H1 (cell line): ENCODE results near the gene DNAH10. TPM values are rescaled to one million over a fixed set of nuclear protein-coding genes. Genes with fewer than 3 reads are reported as not detected.

Experiments used
- CTCF ChIA-PET: fragments of 300-600 bp; sonication (Branson Sonifier 250); formaldehyde crosslinking; loops from one replicate; lab custom pipeline; 2021; ENCODE audit not compliant: partially characterized antibody; lab: Charles Lee
- POLR2A ChIA-PET: fragments of 300-600 bp; sonication (Branson Sonifier 250); formaldehyde crosslinking; loops from one replicate; lab custom pipeline; 2021; ENCODE audit warnings: inconsistent platforms; ENCODE audit not compliant: partially characterized antibody; lab: Charles Lee
- DNase-seq, 2 experiments: peaks; one replicate each; pipeline versions ENCODE4 v3.0.0 to v3.0.0-alpha.2; 2010 to 2022; ENCODE audit warnings: low spot score in 2 of 2, low read depth in 1 of 2, mixed read lengths in 1 of 2
- FAIRE-seq: peaks from 2 replicates; lab custom pipeline; 2011; peaks lifted over from hg19 to GRCh38; lab: Jason Lieb, UNC
- H2AFZ ChIP-seq: 2 replicates; pipeline ENCODE4 v1.8.1; 2012; ENCODE audit warnings: low read length, inconsistent platforms
- H2AK5ac ChIP-seq: 2 replicates; pipeline ENCODE4 v1.6.1; 2013; ENCODE audit warnings: low read depth, low read length
- H2BK120ac ChIP-seq: replicated peaks from 2 replicates; pipeline ENCODE3; 2013; ENCODE audit warnings: low read depth, low read length, inconsistent platforms
- H2BK12ac ChIP-seq: 2 replicates; pipeline ENCODE4 v1.6.1; 2013; ENCODE audit warnings: low read depth, low read length
- H2BK15ac ChIP-seq: 2 replicates; pipeline ENCODE4 v1.6.1; 2013; ENCODE audit warnings: low read length
- H2BK20ac ChIP-seq: 2 replicates; pipeline ENCODE4 v1.6.1; 2013; ENCODE audit warnings: low read length
- H2BK5ac ChIP-seq: 2 replicates; pipeline ENCODE4 v1.6.1; 2013; ENCODE audit warnings: low read depth, low read length
- H3K14ac ChIP-seq: 2 replicates; pipeline ENCODE4 v1.6.1; 2013; ENCODE audit warnings: inconsistent platforms; ENCODE audit not compliant: insufficient read length
- H3K18ac ChIP-seq: 2 replicates; pipeline ENCODE4 v1.6.1; 2013; ENCODE audit warnings: low read length; ENCODE audit errors: extremely low read depth
- H3K23ac ChIP-seq: 2 replicates; pipeline ENCODE4 v1.6.1; 2013; ENCODE audit warnings: inconsistent platforms; ENCODE audit not compliant: insufficient read length
- H3K23me2 ChIP-seq: 2 replicates; pipeline ENCODE4 v1.6.1; 2013; ENCODE audit warnings: low read depth, low read length
- H3K27ac ChIP-seq: 2 replicates; pipeline ENCODE4 v1.6.1; 2011; ENCODE audit warnings: low read depth, low read length, inconsistent platforms
- H3K27me3 ChIP-seq, 4 experiments: replicated peaks in 1 of 4; 1 replicate in 1 of 4; 2 replicates in 3 of 4; pipeline versions ENCODE4 v1.6.1 to v1.8.1; 2011 to 2013; ENCODE audit warnings: low read length in 3 of 4, mild to moderate bottlenecking in 3 of 4, inconsistent platforms in 2 of 4, mixed read lengths in 2 of 4, moderate library complexity in 1 of 4; ENCODE audit not compliant: control insufficient read depth in 3 of 4, insufficient read depth in 3 of 4; ENCODE audit errors: extremely low read depth in 1 of 4
- H3K36me3 ChIP-seq, 4 experiments: 2 replicates each; pipeline versions ENCODE4 v1.6.1 to v1.8.1; 2011 to 2013; ENCODE audit warnings: mild to moderate bottlenecking in 4 of 4, low read length in 3 of 4, moderate library complexity in 2 of 4, control low read depth in 1 of 4, inconsistent platforms in 1 of 4; ENCODE audit not compliant: insufficient read depth in 4 of 4, control insufficient read depth in 2 of 4
- H3K4ac ChIP-seq: replicated peaks from 2 replicates; pipeline ENCODE3; 2013; ENCODE audit warnings: low read length, low read depth, mixed read lengths, inconsistent platforms; ENCODE audit not compliant: insufficient read length
- H3K4me1 ChIP-seq, 4 experiments: replicated peaks in 1 of 4; 1 replicate in 1 of 4; 2 replicates in 3 of 4; pipeline versions ENCODE4 v1.6.1 to v1.8.1; 2011 to 2013; ENCODE audit warnings: low read length in 3 of 4, inconsistent platforms in 2 of 4, mixed read lengths in 1 of 4; ENCODE audit not compliant: insufficient read depth in 4 of 4, control insufficient read depth in 3 of 4
- H3K4me2 ChIP-seq, 2 experiments: 2 replicates each; pipeline versions ENCODE4 v1.6.1 to v1.8.1; 2011 to 2013; ENCODE audit warnings: low read depth in 2 of 2, low read length in 2 of 2, control low read depth in 1 of 2, inconsistent platforms in 1 of 2, mild to moderate bottlenecking in 1 of 2; ENCODE audit not compliant: insufficient read depth in 1 of 2
- H3K4me3 ChIP-seq, 4 experiments: fragments of 200-600, 300-600 bp in 1 of 4; sonication (generic), shearing (Covaris generic), sonication (Bioruptor Twin) in 1 of 4; 2 replicates each; pipeline versions ENCODE4 v1.5.1 to v1.8.1; 2011 to 2016; ENCODE audit warnings: low read length in 4 of 4, low read depth in 3 of 4, control low read depth in 2 of 4, inconsistent platforms in 2 of 4, mild to moderate bottlenecking in 2 of 4, mixed read lengths in 1 of 4, moderate library complexity in 1 of 4; ENCODE audit not compliant: insufficient read depth in 2 of 4; ENCODE audit errors: extremely low read depth in 1 of 4
- H3K56ac ChIP-seq: replicated peaks from 2 replicates; pipeline ENCODE3; 2013; ENCODE audit warnings: low read depth, mild to moderate bottlenecking, mixed read lengths, low read length, inconsistent platforms; ENCODE audit not compliant: insufficient read length
- H3K79me1 ChIP-seq: 2 replicates; pipeline ENCODE4 v1.6.1; 2013; ENCODE audit warnings: low read depth, low read length, control low read depth
- H3K79me2 ChIP-seq, 2 experiments: 2 replicates each; pipeline versions ENCODE4 v1.6.1 to v1.8.1; 2012 to 2013; ENCODE audit warnings: low read length in 2 of 2, mild to moderate bottlenecking in 2 of 2, inconsistent platforms in 1 of 2; ENCODE audit not compliant: insufficient read depth in 2 of 2, control insufficient read depth in 1 of 2
- H3K9ac ChIP-seq, 4 experiments: replicated peaks in 1 of 4; 1 replicate in 1 of 4; 2 replicates in 3 of 4; pipeline versions ENCODE4 v1.6.1 to v1.8.1; 2011 to 2013; ENCODE audit warnings: low read depth in 3 of 4, low read length in 3 of 4, control low read depth in 2 of 4, mild to moderate bottlenecking in 2 of 4, moderate library complexity in 2 of 4, inconsistent platforms in 1 of 4; ENCODE audit errors: extremely low read depth in 1 of 4
- H3K9me3 ChIP-seq, 2 experiments: 2 replicates each; pipeline versions ENCODE4 v1.6.1 to v1.8.1; 2012 to 2013; ENCODE audit warnings: mild to moderate bottlenecking in 2 of 2, moderate library complexity in 2 of 2, control low read depth in 1 of 2, inconsistent platforms in 1 of 2, low read depth in 1 of 2, low read length in 1 of 2, mixed read lengths in 1 of 2; ENCODE audit not compliant: insufficient read depth in 2 of 2
- H4K20me1 ChIP-seq, 2 experiments: replicated peaks in 1 of 2; 2 replicates each; pipeline versions ENCODE3 to v1.8.1; 2011 to 2013; ENCODE audit warnings: inconsistent platforms in 2 of 2, low read length in 2 of 2, mild to moderate bottlenecking in 1 of 2; ENCODE audit not compliant: insufficient read depth in 2 of 2, control insufficient read depth in 1 of 2
- H4K5ac ChIP-seq: 2 replicates; pipeline ENCODE4 v1.6.1; 2013; ENCODE audit warnings: low read length, low read depth, mixed read lengths, inconsistent platforms; ENCODE audit not compliant: insufficient read length
- H4K8ac ChIP-seq: 2 replicates; pipeline ENCODE4 v1.8.0; 2013; ENCODE audit warnings: mild to moderate bottlenecking, moderate library complexity, low read length, inconsistent platforms; ENCODE audit not compliant: insufficient read depth; ENCODE audit errors: extremely low read depth
- H4K91ac ChIP-seq: replicated peaks from 2 replicates; pipeline ENCODE3; 2013; ENCODE audit warnings: low read length, mixed read lengths, inconsistent platforms; ENCODE audit not compliant: insufficient read length
- JUND ChIP-seq: IDR thresholded peaks from 2 replicates; pipeline ENCODE4 v1.6.1; 2011; ENCODE audit warnings: mild to moderate bottlenecking, improper control_type of control experiment, low read length
- KDM5A ChIP-seq: fragments of 200-600 bp; IDR thresholded peaks from 2 replicates; pipeline ENCODE4 v1.7.1; 2012; ENCODE audit warnings: mild to moderate bottlenecking, low read length, inconsistent platforms, mixed read lengths
- POLR2AphosphoS5 ChIP-seq: IDR thresholded peaks from 2 replicates; pipeline ENCODE4 v1.6.1; 2011; ENCODE audit warnings: low read depth, low read length
- RAD21 ChIP-seq, 2 experiments: IDR thresholded peaks in 1 of 2; conservative IDR thresholded peaks in 1 of 2; 2 replicates each; pipeline ENCODE4 v1.6.1; 2011; ENCODE audit warnings: low read depth in 2 of 2, low read length in 2 of 2, improper control_type of control experiment in 1 of 2, inconsistent platforms in 1 of 2, mild to moderate bottlenecking in 1 of 2, moderate library complexity in 1 of 2
- RBBP5 ChIP-seq: IDR thresholded peaks from 2 replicates; pipeline ENCODE4 v1.7.1; 2012; ENCODE audit warnings: low read depth, mild to moderate bottlenecking, inconsistent platforms, low read length, moderate library complexity, borderline replicate concordance
- TEAD4 ChIP-seq: IDR thresholded peaks from 2 replicates; pipeline ENCODE4 v1.6.1; 2012; ENCODE audit warnings: low read depth, low read length, inconsistent platforms, mixed read lengths
- YY1 ChIP-seq: IDR thresholded peaks from 2 replicates; pipeline ENCODE4 v1.6.1; 2011; ENCODE audit warnings: low read depth, mild to moderate bottlenecking, low read length
- WGBS, 2 experiments: shearing (Covaris generic) in 1 of 2; methylation state at CpG; one replicate each; pipeline versions ENCODE4 v1.1.6 to v1.1.7; 2013 to 2015; ENCODE audit warnings: low lambda C conversion rate in 2 of 2, mixed read lengths in 2 of 2, inconsistent platforms in 1 of 2, low coverage in 1 of 2, missing lambda C conversion rate in 1 of 2; ENCODE audit not compliant: insufficient replicate concordance in 2 of 2, insufficient coverage in 1 of 2, insufficient read length in 1 of 2; ENCODE audit errors: extremely low coverage in 1 of 2, missing lambda C conversion rate in 1 of 2; 5-methylcytosine and 5-hydroxymethylcytosine counted together
- polyA plus RNA-seq, 7 experiments: library from polyadenylated mRNA; depleted of rRNA in 3 of 7; stranded (reverse) in 5 of 7; unstranded in 2 of 7; fragments of >200 nt in 5 of 7; fragments of 200-250 nt in 2 of 7; gene quantifications; 1 replicate in 5 of 7; 2 replicates in 1 of 7; 4 replicates in 1 of 7; pipeline versions ENCODE4 v1.2.1 to v1.2.3, GENCODE V29; 2011 to 2013; ENCODE audit warnings: missing spikeins in 2 of 7, mixed read lengths in 2 of 7
- total RNA-seq: library from RNA; stranded (reverse); fragmentation: NEBNext Ultra II Directional; extraction: Animal tissue kit (Norgen Biotek cat#: 25700); gene quantifications from 2 replicates; pipeline ENCODE4 v1.2.1, GENCODE V29; 2021
- TF ChIP-seq, protein P1 (sequence below): IDR thresholded peaks from 2 replicates; pipeline ENCODE4 v1.6.1; 2012; ENCODE audit warnings: inconsistent platforms
- TF ChIP-seq, protein P2 (sequence below): IDR thresholded peaks from 2 replicates; pipeline ENCODE4 v1.6.1; 2011; ENCODE audit warnings: low read depth, mild to moderate bottlenecking, low read length; ENCODE audit not compliant: insufficient read depth

DNAH10 gene
- total and polyA plus RNA-seq, 2 of the 8 experiments (the other 6 are each of a cell fraction or from before 2014, with no cell fraction given), result 0.02 to 0.24 TPM

DNA sequence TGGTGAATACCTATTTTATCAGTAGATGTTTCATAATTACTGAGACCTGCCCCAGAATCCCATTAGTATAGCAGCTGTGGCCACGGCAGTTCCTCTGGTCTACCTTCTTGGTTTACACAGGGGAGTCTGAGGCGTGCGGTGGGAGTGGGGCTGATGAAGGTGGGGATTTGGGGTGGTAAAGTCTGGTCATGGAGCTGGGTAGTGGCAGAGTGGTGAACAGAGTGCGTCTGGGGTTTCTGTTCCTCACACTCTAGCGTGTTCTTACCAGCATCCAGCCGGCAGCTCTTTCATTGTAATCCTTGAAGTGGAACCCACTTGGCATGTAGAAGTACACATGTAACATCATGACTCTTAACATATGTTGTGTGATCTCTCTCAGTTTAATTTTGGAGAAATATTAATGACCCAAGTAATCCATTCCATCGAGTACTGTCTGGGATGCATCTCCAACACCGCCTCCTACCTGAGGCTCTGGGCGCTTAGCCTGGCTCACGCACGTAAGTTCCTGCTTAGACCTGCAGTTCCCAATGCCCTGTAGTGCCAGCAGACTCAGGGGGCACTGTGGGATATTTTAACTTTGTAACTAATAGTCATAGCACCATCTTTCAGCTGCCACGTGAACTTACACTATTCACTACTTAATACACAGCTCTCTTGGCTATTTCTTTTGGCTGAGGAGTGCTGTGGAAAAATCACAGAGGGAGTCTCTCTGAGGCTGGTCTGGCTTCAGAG lies 7.9 kb upstream of the DNAH10 start:
- Histone ChIP-seq H3K9ac (no peak overlapping the region), H3K23ac (no peak overlapping the region)

More for the DNA sequence above, 7.9 kb upstream of the DNAH10 start:
- Histone ChIP-seq H2AFZ (no peak overlapping the region), H3K9me3 (no peaks in the 10 kb centered on the region), H2BK5ac (no peak overlapping the region), H3K27ac (no peak overlapping the region), H2BK20ac (no peak overlapping the region), H2BK15ac (no peak overlapping the region), H2BK12ac (no peak overlapping the region), H2BK120ac (no peak overlapping the region), H3K4me3 (no peak overlapping the region), H3K36me3 (peaks cover 7 to 70% (median 39%) of the 10 kb centered on the region in 4 experiments), H3K79me1 (no peaks in the 10 kb centered on the region; the same call in 1 of the 2 replicates), H4K91ac (no peak overlapping the region), H4K5ac (no peak overlapping the region), H3K18ac (no peak overlapping the region), H4K8ac (no peak overlapping the region), H3K56ac (no peak overlapping the region), H3K23me2 (no peaks in the 10 kb centered on the region), H3K4me1 (no peaks in the 10 kb centered on the region), H3K4ac (no peak overlapping the region), H3K14ac (no peak overlapping the region), H3K27me3 (no peaks in the 10 kb centered on the region), H4K20me1 (peaks cover 1 to 8% of the 10 kb centered on the region in 2 experiments), H2AK5ac (no peak overlapping the region), H3K79me2 (no peaks in the 10 kb centered on the region), H3K4me2 (no peak overlapping the region)
- CTCF ChIA-PET, result interaction anchor here (0.8 to 1.2 kb wide), 2 partner anchors 9 to 18 kb away, joined by 3 to 4 read pairs; no protein-coding TSS in a partner anchor
- FAIRE-seq, result no peak
- no peak for DNase-seq
- TF ChIP-seq, protein P1, sequence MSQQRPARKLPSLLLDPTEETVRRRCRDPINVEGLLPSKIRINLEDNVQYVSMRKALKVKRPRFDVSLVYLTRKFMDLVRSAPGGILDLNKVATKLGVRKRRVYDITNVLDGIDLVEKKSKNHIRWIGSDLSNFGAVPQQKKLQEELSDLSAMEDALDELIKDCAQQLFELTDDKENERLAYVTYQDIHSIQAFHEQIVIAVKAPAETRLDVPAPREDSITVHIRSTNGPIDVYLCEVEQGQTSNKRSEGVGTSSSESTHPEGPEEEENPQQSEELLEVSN, result no peak
- no peak for TF ChIP-seq TEAD4
- no peak for TF ChIP-seq YY1
- TF ChIP-seq, protein P2, sequence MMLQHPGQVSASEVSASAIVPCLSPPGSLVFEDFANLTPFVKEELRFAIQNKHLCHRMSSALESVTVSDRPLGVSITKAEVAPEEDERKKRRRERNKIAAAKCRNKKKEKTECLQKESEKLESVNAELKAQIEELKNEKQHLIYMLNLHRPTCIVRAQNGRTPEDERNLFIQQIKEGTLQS, result no peak
- TF ChIP-seq JUND, result no peak
- no peak for TF ChIP-seq POLR2AphosphoS5
- no peak for TF ChIP-seq RBBP5
- no peak for TF ChIP-seq RAD21 (IDR thresholded peaks at IDR 0.05 in 1 of 2, conservative IDR thresholded peaks at IDR 0.05 in 1 of 2; ENCODE audit: low read depth in 2 of 2, low read length in 2 of 2)
- no peak for TF ChIP-seq KDM5A
- WGBS, 2 experiments, result 93% methylated on average over 12 of the region's 12 CpGs; no CpG with 5 or more reads in 1 of the 2 experiments
- POLR2A ChIA-PET, result interaction anchor here (1.6 kb wide), 1 partner anchor 9 kb away, joined by 5 read pairs; no protein-coding TSS in a partner anchor
